RWPE1 (cell line): ENCODE data around the gene AMDHD1.
A peak's percentile ranks its signal among the peaks of the same experiment; 100 is the strongest.

Experiments used
- CTCF ChIA-PET: fragments of 350-600 bp; sonication (Branson Sonifier 250); formaldehyde crosslinking; extraction: SDS; loops from one replicate; lab custom pipeline; 2021; lab: Yijun Ruan, JAX
- POLR2A ChIA-PET: fragments of 400-600 bp; formaldehyde crosslinking; extraction: SDS; loops from one replicate; lab custom pipeline; 2020; ENCODE audit warnings: antibody characterized with exemption; ENCODE audit not compliant: low non-redundant PET; lab: Yijun Ruan, JAX
- DNase-seq: peaks from one replicate; pipeline ENCODE4 v3.0.0; 2012; ENCODE audit warnings: low spot score
- H3K27ac ChIP-seq: fragments of 450-650 bp; 2 replicates; pipeline ENCODE4 v1.5.1; 2017
- TF ChIP-seq, protein P1 (sequence below): fragments of 450-650 bp; conservative IDR thresholded peaks from 2 replicates; pipeline ENCODE4 v1.5.1; 2017; ENCODE audit warnings: low read depth, mild to moderate bottlenecking

AMDHD1 gene

DNA sequence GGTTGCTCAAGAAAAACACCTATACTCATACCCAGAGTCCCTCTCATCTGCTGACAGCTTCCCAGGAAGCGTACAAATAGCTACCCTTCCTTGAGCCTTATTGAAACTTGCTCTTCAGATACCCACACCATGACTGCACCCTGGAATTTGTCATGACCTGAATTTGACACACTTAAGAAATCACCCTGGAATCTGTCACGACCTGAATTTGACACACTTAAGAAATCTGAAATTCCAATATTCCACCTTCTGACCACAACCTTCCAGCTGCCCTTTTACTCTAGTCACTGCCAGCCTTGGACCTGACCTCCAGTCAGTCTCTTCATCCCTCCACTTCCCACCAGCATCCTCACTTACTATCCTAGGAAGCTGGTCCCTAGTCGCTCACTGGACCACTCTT is 54.1 kb downstream of the AMDHD1 start:
- ChIA-PET POLR2A (no interaction called here), CTCF (interaction anchor here (0.6 kb wide), 1 partner anchor 58 kb away, joined by 3 read pairs; no protein-coding TSS in a partner anchor)
- H3K27ac ChIP-seq, result no peak overlapping the region
- DNase-seq, result no peak
- TF ChIP-seq, protein P1, sequence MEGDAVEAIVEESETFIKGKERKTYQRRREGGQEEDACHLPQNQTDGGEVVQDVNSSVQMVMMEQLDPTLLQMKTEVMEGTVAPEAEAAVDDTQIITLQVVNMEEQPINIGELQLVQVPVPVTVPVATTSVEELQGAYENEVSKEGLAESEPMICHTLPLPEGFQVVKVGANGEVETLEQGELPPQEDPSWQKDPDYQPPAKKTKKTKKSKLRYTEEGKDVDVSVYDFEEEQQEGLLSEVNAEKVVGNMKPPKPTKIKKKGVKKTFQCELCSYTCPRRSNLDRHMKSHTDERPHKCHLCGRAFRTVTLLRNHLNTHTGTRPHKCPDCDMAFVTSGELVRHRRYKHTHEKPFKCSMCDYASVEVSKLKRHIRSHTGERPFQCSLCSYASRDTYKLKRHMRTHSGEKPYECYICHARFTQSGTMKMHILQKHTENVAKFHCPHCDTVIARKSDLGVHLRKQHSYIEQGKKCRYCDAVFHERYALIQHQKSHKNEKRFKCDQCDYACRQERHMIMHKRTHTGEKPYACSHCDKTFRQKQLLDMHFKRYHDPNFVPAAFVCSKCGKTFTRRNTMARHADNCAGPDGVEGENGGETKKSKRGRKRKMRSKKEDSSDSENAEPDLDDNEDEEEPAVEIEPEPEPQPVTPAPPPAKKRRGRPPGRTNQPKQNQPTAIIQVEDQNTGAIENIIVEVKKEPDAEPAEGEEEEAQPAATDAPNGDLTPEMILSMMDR, result no peak

- TF ChIP-seq, protein P1, result no peak
- peak; percentile 5 for DNase-seq
- POLR2A ChIA-PET, result no interaction called here
- no peak overlapping the region for H3K27ac ChIP-seq
- CTCF ChIA-PET, result interaction anchor here (0.6 to 1.7 kb wide), 4 partner anchors 45 to 149 kb away, joined by 3 to 12 read pairs (median 4); no protein-coding TSS in a partner anchor
Observed at GRCh38 chr12:95997911-95998510, 54.9 kb downstream of the AMDHD1 start.

GRCh38 chr12:95998611-95999286 is 55.6 kb downstream of the AMDHD1 start:
- no peak overlapping the region for H3K27ac ChIP-seq
- CTCF ChIA-PET, result interaction anchor here (0.6 to 1.7 kb wide), 5 partner anchors 46 to 528 kb away, joined by 3 to 12 read pairs (median 4); no protein-coding TSS in a partner anchor
- peak; percentile 49 for DNase-seq
- POLR2A ChIA-PET, result no interaction called here
- TF ChIP-seq, protein P1, result peak; percentile 38

DNA sequence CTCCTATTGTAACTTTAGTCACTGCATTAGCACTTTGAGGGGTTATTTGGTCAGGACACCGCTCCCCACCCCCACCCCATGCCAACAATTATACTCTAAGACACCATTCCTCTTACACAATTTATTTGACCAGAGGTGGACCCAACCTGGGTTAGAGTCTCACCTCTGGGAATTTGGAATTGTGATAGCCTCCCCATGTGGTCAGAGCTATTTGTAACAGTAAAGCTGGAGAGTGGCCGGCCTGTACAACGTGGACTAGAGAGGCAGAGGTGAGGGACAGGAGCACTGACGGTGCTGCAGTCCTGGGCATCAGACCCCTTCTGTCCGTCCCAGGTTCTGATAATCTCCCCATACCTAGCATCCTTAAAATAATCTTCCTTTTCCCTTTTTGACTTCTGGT is 56.4 kb downstream of the AMDHD1 start:
- no peak for DNase-seq
- TF ChIP-seq, protein P1, result no peak
- H3K27ac ChIP-seq, result no peak overlapping the region
- ChIA-PET CTCF (interaction anchor here (0.6 to 0.7 kb wide), 2 partner anchors 216 to 527 kb away, joined by 3 to 4 read pairs; no protein-coding TSS in a partner anchor), POLR2A (no interaction called here)

GRCh38 chr12:96000858-96001257 is 57.7 kb downstream of the AMDHD1 start:
- CTCF ChIA-PET, result interaction anchor here (0.6 kb wide), 2 partner anchors 492 to 1121 kb away, joined by 3 to 4 read pairs; no protein-coding TSS in a partner anchor
- POLR2A ChIA-PET, result no interaction called here
- no peak overlapping the region for H3K27ac ChIP-seq
- TF ChIP-seq, protein P1, result no peak
- no peak for DNase-seq

DNA sequence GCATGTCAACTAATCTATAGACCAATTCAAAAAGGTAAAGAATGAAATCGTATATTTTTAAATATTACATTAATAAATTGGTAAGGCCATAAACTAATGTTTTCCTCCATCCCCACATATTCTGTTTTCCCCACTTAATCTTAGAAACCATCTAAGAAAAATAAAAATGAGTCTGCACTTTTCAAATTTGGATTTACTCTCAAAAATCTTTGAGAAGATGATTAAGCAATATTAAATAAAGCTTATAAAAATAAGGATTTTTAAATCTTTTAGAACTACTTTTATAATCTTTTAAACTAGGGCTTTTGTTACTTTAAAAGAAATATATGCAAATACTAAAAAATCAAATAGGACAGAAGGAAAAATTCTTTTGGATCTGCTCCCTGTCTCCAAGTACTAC is 63.6 kb downstream of the AMDHD1 start:
- ChIA-PET POLR2A (no interaction called here), CTCF (no interaction called here)
- no peak overlapping the region for H3K27ac ChIP-seq
- TF ChIP-seq, protein P1, result no peak
- no peak for DNase-seq
